NCI-H1105 (cell line): ENCODE data around the gene NEDD4L.
"Not testable (repeated sequence)": the region's sequence is repeated elsewhere in the genome, so short reads cannot be mapped to it uniquely, and the experiment has no call there.

Experiments
- DNase-seq: peaks from one replicate; lab custom pipeline; 2025; lab: John Stamatoyannopoulos, UW

NEDD4L gene

DNA sequence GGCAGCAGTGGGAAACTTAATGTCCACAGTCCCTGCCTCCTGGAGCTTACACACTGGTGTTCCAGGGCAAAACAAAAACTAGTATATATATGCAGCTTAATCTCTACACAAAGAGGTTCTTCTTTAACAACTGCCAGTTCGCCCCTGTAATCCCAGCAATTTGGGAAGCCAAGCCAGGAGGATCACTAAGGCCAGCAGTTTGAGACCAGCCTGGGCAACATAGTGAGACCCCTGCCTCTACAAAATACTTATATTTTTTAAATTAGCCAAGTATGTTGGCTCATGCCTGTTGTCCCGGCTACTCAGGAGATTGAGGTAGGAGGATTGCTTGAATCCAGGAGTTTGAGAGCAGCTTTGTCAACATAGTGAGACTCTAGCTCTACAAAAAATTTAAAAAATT, 17.2 kb upstream of the NEDD4L start:
- no peak for DNase-seq

DNA sequence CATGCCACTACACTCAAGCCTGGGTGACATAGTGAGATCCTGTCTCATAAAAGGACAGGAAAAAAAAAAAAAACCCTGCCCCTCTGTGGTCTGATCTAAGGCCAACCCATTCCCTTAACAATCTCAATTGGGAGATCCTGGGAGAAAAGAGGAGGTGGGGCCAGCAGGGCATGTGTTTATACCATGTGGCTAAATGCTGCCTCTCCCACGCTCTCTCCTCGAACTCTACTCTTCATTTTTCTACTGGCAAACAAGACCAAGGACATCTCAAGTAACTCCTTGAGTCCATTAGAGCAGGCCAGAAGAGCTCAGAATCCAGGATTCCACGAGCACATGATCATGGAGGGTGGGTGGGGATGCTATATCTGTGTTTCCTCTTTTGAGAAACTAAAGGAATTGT, 16.7 kb upstream of the NEDD4L start:
- DNase-seq = no peak

DNA sequence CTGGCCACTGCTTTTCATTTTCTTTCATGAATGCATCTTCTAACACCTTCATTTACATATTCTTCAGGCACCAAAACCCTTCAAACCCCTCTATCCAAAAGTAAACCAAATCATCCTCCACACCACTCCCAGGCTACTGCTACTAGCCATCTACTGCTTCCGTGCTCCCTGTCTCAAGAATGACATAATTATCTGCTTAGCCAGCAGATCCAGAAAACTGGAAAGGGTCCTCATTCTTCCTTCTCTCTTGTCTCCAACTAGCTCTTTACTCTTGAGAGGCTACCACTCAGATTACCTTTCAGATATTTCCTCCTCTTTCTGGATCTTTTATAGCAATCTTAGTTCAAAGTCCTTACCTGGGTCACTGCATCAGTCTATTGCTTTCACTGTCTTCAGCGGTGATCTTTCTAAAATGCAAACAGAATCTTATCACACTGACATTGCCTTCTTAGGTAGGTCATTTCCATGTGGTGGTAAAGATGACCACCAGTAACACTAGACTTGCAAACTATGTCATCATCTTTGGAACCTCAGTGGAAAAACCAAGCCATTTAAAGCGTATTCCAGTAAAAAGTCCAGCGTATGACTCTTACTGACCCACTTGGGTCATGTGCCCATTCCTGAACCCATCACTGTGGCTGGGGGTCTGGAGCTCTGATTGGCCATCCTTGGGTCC, 15.8 kb upstream of the NEDD4L start:
- no peak for DNase-seq

DNA sequence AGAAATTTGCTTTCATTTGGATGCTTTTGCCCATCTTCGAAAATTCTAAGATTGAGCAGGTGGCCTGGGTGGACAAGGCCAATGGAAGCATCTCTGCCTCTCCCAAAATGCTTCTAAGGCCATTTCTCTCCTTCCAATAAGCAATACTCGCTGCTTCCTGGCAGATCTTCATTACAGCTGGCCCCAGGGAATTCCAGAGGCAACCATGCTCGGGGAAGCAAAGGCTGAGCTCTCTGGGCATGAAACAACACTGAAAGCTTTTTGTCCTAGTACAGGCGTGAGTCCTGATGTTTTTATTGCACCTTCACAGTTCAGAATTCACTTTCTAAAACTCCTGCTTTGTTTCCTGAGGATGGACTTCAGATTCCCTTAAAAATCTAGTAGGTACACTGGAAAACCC, 11.8 kb upstream of the NEDD4L start:
- no peak for DNase-seq

DNA sequence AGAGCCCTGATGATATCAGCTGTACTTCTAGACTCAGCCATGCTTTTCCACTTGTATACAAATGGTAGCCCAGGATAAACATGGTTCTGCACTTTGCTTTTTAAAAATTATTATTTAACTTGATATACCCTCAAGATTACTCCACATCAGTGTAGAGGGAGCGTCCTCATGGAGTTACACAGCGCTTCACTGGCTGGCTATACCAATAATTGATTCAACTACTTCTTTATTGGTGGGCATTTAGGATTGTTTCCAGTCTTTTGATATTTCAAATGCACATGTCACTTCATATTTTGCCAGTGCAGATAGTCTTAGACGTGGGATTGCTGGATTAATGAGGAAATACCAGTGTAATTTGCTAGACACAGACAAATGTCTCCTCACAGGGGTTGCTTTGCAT, 10.8 kb upstream of the NEDD4L start:
- no peak for DNase-seq

DNA sequence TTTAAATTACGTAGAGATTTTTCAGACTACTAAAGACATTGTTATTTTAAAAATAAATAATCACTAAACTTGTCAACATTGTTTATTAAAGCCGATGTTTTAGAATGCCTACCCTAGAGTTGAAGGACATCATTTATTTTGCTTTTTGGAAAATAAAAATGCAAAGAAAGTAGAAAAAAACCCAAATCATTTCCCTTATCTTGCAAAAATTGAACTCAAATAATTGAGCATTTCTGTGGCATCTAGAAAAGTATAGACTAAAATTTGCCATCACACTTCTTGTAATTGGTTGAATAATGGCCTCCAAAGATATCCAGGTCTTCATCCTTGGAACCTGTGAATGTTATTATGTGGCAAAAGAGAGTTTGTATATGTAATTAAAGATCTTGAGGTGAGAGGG, 9.7 kb upstream of the NEDD4L start:
- DNase-seq = no peak

DNA sequence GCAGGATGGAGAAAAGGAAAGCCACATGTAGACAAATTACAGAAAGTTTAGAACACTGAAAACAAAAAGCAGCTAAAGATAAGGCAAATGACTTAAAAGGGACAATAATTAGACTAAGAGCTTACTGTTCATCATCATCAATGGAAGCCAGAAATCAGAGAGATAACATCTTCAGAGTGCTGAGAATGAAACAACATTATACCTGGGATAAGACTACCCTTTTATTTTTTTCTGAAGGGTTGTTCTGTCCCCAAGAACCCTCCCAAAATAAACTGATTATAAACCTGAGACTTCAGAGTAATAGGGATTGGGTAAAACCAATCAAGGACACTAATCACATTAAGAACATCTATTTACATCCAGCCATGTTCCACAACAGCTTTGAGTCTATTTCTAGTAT, 6.9 kb upstream of the NEDD4L start:
- no peak for DNase-seq

DNA sequence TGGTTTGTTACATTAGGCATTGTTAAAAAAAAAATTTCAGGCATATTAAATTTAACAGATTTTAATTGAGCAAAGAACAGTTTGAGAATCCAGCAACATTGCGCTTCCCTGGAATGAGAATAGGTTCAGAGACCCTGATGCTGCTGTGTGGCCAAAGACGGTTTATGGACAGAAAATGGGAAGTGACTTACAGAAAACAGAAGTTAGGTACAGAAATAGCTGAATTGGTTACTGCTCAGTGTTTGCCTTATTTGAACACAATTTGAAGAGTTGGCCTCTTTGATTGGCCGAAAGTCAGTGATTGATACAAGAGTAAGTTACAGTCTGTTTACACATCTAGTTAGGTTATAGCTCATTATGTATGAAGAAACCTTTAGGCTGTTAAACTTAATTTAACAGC, 6.0 kb upstream of the NEDD4L start:
- DNase-seq = no peak

DNA sequence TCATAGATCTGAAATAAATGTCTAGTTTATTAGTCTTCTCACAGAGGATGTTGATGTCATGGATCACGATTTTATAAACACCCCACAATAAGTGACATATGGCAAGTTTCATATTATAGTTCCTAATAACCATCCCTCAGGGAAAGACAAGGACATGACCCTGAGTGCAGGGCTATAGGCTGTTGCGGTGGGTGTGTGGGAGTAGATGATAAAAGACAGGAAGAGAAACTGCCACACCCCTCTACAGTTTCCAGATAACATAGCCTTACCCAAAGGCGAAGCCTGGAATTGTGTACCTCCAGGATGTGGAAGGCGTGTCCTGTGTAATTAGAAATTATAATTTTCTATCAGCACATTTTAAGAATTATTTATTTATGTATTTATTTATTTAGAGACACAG, 2.4 kb upstream of the NEDD4L start:
- DNase-seq = no peak

DNA sequence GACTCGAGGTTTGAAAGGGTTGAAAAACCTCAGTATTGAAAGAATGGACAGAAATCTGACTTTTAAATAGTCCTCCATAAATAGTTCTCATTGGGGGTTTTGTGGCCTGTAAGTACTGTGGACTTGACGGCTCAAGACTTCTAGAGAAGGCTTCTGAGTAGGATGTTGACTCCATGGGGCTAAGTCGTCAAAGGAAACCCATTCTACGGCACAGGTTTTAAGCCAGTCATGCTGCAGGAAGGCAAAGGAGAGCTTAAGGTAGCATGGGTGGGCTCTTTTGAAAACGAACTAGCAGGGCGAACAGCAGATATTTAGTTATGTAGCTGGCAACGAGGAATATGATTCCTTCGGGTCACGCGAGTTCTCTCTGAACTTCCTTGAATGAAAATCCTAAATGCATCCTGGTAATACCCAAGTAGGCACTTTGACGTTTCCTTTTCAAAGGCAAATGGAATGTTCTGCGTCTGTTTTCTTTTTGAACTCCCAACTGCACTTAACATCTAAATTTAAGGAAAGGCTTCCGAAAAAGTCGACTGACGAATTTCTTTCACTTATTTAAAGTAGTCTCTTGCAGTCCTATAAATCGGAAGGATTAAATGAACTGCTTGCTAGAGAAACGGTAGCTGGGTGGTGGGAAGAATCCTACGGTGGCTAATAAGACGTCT, 1.1 kb upstream of the NEDD4L start:
- DNase-seq = no peak

DNA sequence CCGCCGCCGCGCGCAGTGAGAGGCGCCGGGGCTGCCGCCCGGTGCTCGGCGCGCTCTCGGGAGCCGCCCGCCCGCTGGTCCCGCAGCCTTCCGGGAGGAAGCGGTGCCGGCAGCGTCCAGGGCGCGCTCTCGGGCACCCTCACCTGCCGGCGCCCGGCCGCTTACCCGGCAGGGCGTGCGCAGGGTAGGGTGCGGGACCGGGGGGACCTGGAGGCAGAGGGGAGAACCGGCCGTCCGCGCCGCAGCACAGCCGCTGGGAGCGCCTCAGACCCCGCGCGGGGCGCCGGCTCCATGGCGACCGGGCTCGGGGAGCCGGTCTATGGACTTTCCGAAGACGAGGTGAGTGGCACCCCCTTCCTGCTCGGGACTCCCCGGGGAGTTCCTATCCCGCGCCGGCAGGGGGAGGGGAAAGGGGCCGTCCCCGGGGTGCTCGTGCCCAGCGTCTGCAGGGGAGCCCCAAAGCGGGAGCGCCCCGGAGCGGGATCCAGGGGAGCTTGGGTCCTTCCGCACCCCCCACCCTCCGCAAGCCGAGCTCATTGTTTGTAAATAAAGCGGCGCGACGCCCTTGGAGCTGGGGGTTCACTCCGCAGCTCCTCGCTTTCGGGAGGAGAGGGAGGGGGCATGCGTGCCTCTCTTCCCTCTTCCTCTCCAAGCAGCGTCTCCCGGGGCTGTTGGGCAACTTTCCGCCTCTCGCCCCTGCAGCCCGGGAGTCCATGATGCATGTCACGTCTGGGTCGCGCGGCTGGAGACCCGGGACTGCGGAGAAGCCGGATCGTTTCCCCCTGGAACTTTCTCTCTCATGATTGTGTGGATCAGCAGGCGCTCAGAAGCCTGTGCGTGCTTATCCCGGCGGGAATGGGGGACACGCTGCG, 580 bp downstream of the NEDD4L start:
- peak; percentile 59 for DNase-seq

DNA sequence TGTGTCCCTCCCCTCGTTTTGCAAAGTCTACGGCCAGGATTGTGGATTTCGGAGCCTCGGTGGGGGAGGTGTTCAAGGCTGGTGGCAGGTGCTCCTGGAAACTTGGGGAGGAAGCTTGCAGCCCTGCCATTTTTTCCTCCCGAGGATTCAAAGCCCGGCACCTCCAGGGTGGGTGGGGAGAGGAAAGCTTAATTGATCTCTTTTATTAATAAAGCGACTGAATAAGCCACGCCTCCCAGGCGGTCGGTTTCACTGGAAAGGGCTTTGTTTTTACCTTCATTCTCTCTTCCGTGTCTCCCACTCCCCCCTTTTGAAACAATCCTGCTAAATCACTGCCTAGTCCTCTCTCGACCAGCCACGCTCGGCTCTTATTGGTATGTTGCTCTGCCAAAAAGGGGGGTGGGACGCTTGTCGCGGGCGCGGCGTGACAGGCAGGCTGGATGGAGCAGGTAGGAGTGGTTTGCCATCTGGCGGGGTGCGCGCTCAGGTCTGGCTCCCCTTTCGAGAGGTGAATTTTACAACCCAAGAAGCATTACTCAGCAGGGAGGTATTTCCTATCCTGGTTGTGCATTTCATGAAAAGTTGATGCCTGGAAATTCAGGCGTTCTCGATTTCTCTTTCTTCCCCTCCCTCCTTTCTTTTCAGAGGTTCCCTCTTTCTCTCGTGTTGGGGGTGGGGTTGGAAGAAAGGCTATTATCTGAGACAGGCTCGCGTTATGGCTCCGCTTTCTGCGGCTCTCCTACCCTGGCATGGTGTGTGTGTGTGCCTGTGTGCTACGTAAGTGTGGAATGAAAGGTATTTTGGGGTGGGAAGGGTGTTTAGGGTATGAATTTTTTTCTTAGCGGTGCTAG, 1.4 kb downstream of the NEDD4L start:
- DNase-seq = peak; percentile 64

DNA sequence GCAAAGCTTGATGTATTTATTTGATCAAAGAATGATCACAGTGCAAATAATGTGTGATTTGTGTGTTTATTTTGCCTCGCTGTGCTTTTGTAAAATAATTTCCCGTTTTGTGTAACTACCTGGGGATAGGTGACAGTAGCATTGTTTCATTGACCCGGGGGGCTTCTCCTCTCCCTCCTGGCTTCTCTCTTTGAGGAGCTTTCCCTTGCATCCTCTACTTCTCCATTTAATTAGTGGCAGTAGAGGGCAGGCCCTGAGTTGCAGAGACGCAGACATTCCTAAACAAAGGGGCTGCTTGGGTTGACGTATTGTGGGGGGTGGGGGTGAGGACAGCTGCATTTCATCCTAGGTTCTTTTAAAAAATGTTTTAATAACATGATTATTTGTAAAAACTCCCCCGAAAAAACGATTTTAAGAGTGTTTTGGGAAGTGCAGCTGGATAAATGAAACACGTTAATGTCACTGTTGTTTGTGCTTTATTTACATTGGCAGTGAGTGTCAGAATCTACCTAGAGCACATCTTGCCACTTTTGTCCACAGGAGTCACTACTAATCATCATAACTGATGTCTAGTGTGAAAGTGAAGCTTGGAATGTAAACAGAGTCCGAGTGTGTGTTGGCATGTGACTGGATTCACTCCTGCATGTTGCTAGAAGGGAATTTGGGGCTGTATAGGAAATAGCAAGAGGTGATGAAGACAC, 2.2 kb downstream of the NEDD4L start:
- DNase-seq = no peak

DNA sequence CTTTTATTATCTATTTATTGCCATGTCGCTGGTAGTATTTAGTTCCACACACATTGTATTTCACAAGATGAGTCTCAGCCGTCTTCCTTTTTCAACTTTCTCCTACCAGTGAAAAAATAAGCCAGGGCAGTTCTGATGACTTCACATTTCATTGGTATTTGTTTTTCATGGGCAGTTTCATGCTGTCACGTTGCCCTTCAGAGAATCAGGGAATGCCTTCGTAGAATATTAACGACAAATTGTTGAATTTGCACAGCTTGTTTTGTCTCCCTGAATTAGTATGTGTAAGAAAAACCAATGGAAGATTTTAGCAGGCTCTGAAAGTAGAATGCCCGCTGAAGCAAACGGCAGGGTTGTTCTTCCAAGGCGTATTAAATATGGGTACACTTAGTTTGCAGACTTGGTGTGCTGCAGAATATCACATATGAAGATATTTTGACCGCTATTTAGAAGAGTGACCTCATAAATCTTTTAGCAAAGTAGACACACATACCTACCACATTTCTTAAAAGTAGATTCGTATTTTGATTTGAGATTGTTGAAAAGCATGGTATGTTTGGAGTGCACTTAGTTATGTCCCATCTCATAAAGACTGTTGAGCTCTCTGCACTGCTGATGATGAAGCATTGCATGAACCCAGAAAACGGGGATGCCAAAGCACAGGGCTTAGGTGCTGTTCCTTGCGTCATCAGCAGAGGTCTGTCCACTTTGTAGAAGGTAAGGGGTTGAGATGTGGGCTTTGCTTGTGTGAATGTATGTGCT, 2.9 kb downstream of the NEDD4L start:
- DNase-seq = no peak

DNA sequence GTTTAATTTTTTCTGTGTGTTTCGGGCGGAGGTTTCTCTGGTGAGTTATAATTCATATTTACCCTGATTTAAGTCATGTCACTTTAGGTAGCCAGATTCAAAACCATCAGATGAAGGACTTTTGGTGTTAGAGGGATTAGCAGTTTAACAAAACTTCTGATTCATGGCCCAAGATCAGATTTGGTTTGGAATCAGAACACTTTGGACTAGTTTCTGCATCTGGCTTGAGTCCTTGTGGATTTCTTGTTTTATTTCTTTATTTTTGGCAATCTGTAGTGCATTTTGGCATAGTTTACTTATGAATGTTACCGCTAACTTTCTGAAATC, 3.5 kb downstream of the NEDD4L start:
- no peak for DNase-seq

DNA sequence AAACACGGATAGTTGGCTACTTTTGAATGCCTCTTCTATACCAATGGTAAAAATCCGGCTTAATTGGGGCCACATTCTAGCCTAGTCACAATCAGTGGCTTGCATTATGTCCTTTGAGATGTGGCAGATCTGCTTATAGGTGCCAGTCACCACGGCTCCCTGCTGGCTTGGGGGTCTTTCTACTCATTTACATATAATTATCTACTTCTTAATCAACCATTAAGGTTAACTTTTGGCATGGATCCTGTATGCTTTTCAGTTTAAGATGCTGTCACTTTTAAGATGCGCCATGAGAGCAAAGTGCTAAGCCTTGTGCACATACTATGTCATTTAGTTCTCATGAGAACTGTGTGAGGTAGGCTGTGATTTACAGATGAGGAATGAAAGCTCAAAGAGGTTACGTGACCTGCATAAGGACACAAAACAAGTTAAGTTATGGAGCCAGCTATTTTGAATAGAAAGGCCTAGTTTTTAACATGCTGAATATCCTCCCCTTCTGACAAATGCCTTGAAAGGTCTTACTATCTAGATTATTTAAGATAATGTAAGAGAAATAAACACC, 4.1 kb downstream of the NEDD4L start:
- DNase-seq = no peak

DNA sequence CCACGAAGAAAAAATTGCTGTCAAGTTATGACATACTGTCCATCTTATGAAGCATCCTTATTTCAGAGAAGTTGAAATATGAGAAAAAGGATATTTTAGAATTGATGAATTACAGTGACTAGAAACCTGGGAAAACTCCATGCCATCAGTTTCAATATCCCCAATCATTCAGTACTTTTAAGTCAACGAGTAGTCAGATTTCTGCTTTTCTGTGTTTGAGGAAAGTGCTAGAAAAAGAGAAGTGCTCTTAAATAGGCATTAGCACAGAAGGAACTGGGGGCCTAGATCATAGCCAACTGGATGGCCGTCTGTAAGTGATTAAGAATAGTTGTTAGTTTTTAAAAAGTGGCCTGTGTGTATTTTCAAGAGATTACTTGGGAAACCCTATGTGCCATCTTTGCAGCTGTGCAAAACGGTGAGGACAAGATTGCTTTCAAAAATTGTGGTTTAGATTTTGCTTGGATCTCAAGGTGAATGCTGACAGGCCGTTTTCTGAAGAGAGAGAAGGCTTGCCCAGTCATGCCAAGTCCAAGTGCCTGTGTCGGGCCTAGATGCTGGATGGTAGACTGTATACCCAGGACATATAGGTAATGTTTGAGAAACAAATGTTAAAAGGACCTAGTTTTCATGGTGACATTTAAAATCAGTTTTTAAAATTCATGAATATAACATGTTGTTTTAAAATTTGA, 5.1 kb downstream of the NEDD4L start:
- peak; percentile 36 for DNase-seq

DNA sequence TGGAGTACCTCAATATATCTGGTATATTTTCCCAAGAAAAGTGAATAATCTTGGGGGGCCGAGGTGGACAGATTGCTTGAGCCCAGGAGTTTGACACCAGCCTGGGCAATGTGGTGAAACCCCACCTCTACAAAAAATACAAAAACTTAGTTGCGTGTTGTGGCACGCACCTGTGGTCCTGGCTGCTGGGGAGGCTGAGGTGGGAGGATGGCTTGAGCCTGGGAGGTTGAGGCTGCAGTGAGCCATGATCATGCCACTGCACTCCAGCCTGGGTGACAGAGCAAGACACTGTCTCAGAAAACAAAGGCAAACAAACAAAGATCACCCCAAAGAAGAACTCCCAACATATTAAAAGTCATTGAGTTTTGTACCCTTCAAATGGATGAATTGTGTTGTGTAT, 6.9 kb downstream of the NEDD4L start:
- DNase-seq = not testable (repeated sequence)

DNA sequence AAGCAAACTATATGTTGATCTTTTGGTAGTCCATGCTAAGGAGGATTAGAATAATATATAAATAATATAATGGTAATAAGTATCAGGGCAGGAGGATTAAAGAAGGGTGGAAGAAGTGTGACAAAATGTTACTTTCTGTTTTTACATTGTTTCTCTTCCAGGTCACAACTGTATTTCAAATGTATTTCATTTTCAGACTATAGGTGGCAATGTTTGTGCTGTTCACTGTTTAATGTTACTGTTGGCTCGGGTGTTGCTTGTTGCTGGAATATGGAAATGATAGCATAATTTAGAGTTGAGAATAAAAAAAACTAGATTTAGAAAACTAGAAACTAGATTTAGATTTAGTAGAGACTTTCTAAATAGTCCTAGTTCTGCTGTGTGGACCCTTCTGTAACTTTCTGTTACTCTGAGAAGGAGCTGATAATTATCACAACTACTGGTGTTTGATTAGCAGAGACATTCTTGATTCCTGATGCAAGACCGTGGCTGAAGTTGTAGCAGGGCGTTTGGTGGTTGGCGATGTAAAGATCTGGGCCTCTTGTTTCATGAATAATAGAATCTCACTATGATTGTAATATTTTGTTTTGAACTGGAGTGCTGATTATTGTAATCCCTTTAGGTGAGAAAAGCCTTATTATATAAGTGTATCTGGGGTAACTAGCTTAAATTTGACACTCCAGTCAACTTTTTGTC, 7.9 kb downstream of the NEDD4L start:
- no peak for DNase-seq
